H1 (cell line): ENCODE measurements around the gene PMFBP1. TPM values are rescaled to one million over a fixed set of nuclear protein-coding genes. Genes with fewer than 3 reads are reported as not detected.

ENCODE experiments used
- RAD21 ChIP-seq, 2 experiments: IDR thresholded peaks in 1 of 2; conservative IDR thresholded peaks in 1 of 2; 2 replicates each; pipeline ENCODE4 v1.6.1; 2011; ENCODE audit warnings: low read depth in 2 of 2, low read length in 2 of 2, improper control_type of control experiment in 1 of 2, inconsistent platforms in 1 of 2, mild to moderate bottlenecking in 1 of 2, moderate library complexity in 1 of 2
- polyA plus RNA-seq, 7 experiments: library from polyadenylated mRNA; depleted of rRNA in 3 of 7; stranded (reverse) in 5 of 7; unstranded in 2 of 7; fragments of >200 nt in 5 of 7; fragments of 200-250 nt in 2 of 7; gene quantifications; 1 replicate in 5 of 7; 2 replicates in 1 of 7; 4 replicates in 1 of 7; pipeline versions ENCODE4 v1.2.1 to v1.2.3, GENCODE V29; 2011 to 2013; ENCODE audit warnings: missing spikeins in 2 of 7, mixed read lengths in 2 of 7
- total RNA-seq: library from RNA; stranded (reverse); fragmentation: NEBNext Ultra II Directional; extraction: Animal tissue kit (Norgen Biotek cat#: 25700); gene quantifications from 2 replicates; pipeline ENCODE4 v1.2.1, GENCODE V29; 2021
- TF ChIP-seq, protein P1 (sequence below): fragments of 300-600 bp; sonication (generic); IDR thresholded peaks from 2 replicates; pipeline ENCODE4 v1.7.1; 2012; ENCODE audit warnings: low read length, moderate library complexity, mild to moderate bottlenecking, inconsistent platforms; ENCODE audit not compliant: insufficient replicate concordance

PMFBP1 gene
- total and polyA plus RNA-seq, 2 of the 8 experiments (the other 6 are each of a cell fraction or from before 2014, with no cell fraction given) = 0.32 to 1.6 TPM

DNA sequence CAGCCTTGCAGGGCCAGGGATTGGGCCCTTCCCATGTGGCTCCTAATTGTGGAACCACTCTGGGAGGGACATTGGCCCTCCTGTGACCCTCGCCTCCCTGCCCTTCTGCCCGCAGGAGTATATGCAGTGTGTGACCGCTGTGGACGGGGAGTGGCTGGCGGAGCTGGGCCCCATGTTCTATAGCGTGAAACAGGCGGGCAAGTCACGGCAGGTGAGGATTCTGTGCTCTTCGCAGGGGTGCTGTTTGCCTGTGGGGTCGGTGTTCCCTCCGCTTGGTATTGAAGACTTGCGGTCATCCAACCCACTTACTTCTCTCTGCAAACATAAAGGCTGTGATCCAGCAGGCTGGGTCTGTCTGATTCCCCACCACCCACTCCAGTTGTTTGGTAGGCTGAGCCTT lies 62.7 kb downstream of the PMFBP1 start (continued):
- TF ChIP-seq, protein P1, sequence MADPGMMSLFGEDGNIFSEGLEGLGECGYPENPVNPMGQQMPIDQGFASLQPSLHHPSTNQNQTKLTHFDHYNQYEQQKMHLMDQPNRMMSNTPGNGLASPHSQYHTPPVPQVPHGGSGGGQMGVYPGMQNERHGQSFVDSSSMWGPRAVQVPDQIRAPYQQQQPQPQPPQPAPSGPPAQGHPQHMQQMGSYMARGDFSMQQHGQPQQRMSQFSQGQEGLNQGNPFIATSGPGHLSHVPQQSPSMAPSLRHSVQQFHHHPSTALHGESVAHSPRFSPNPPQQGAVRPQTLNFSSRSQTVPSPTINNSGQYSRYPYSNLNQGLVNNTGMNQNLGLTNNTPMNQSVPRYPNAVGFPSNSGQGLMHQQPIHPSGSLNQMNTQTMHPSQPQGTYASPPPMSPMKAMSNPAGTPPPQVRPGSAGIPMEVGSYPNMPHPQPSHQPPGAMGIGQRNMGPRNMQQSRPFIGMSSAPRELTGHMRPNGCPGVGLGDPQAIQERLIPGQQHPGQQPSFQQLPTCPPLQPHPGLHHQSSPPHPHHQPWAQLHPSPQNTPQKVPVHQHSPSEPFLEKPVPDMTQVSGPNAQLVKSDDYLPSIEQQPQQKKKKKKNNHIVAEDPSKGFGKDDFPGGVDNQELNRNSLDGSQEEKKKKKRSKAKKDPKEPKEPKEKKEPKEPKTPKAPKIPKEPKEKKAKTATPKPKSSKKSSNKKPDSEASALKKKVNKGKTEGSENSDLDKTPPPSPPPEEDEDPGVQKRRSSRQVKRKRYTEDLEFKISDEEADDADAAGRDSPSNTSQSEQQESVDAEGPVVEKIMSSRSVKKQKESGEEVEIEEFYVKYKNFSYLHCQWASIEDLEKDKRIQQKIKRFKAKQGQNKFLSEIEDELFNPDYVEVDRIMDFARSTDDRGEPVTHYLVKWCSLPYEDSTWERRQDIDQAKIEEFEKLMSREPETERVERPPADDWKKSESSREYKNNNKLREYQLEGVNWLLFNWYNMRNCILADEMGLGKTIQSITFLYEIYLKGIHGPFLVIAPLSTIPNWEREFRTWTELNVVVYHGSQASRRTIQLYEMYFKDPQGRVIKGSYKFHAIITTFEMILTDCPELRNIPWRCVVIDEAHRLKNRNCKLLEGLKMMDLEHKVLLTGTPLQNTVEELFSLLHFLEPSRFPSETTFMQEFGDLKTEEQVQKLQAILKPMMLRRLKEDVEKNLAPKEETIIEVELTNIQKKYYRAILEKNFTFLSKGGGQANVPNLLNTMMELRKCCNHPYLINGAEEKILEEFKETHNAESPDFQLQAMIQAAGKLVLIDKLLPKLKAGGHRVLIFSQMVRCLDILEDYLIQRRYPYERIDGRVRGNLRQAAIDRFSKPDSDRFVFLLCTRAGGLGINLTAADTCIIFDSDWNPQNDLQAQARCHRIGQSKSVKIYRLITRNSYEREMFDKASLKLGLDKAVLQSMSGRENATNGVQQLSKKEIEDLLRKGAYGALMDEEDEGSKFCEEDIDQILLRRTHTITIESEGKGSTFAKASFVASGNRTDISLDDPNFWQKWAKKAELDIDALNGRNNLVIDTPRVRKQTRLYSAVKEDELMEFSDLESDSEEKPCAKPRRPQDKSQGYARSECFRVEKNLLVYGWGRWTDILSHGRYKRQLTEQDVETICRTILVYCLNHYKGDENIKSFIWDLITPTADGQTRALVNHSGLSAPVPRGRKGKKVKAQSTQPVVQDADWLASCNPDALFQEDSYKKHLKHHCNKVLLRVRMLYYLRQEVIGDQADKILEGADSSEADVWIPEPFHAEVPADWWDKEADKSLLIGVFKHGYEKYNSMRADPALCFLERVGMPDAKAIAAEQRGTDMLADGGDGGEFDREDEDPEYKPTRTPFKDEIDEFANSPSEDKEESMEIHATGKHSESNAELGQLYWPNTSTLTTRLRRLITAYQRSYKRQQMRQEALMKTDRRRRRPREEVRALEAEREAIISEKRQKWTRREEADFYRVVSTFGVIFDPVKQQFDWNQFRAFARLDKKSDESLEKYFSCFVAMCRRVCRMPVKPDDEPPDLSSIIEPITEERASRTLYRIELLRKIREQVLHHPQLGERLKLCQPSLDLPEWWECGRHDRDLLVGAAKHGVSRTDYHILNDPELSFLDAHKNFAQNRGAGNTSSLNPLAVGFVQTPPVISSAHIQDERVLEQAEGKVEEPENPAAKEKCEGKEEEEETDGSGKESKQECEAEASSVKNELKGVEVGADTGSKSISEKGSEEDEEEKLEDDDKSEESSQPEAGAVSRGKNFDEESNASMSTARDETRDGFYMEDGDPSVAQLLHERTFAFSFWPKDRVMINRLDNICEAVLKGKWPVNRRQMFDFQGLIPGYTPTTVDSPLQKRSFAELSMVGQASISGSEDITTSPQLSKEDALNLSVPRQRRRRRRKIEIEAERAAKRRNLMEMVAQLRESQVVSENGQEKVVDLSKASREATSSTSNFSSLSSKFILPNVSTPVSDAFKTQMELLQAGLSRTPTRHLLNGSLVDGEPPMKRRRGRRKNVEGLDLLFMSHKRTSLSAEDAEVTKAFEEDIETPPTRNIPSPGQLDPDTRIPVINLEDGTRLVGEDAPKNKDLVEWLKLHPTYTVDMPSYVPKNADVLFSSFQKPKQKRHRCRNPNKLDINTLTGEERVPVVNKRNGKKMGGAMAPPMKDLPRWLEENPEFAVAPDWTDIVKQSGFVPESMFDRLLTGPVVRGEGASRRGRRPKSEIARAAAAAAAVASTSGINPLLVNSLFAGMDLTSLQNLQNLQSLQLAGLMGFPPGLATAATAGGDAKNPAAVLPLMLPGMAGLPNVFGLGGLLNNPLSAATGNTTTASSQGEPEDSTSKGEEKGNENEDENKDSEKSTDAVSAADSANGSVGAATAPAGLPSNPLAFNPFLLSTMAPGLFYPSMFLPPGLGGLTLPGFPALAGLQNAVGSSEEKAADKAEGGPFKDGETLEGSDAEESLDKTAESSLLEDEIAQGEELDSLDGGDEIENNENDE = no peak
- no peak for TF ChIP-seq RAD21 (IDR thresholded peaks at IDR 0.05 in 1 of 2, conservative IDR thresholded peaks at IDR 0.05 in 1 of 2; ENCODE audit: low read depth in 2 of 2, low read length in 2 of 2)
